BE2C (cell line): ENCODE results near the gene TRAF5.

ENCODE experiments used
- DNase-seq: peaks from one replicate; pipeline ENCODE4 v3.0.0-alpha.2; 2020
- H3K27me3 ChIP-seq: fragments of 250-450 bp; sonication (Bioruptor Pico); 2 replicates; pipeline ENCODE4 v1.5.1; 2020; ENCODE audit warnings: mild to moderate bottlenecking
- H3K36me3 ChIP-seq: fragments of 250-450 bp; sonication (Bioruptor Pico); 2 replicates; pipeline ENCODE4 v1.5.1; 2020; ENCODE audit warnings: mild to moderate bottlenecking
- H3K4me1 ChIP-seq: fragments of 250-450 bp; sonication (Bioruptor Pico); 2 replicates; pipeline ENCODE4 v1.5.1; 2020
- H3K4me3 ChIP-seq: 2 replicates; pipeline ENCODE4 v1.5.1; 2011; ENCODE audit warnings: low read depth, low read length
- H3K9me3 ChIP-seq: fragments of 250-450 bp; sonication (Bioruptor Pico); 2 replicates; pipeline ENCODE4 v1.5.1; 2020
- TF ChIP-seq, protein P1 (sequence below): IDR thresholded peaks from 2 replicates; pipeline ENCODE4 v1.5.1; 2012; ENCODE audit warnings: mild to moderate bottlenecking, low read depth, low read length

TRAF5 gene

DNA sequence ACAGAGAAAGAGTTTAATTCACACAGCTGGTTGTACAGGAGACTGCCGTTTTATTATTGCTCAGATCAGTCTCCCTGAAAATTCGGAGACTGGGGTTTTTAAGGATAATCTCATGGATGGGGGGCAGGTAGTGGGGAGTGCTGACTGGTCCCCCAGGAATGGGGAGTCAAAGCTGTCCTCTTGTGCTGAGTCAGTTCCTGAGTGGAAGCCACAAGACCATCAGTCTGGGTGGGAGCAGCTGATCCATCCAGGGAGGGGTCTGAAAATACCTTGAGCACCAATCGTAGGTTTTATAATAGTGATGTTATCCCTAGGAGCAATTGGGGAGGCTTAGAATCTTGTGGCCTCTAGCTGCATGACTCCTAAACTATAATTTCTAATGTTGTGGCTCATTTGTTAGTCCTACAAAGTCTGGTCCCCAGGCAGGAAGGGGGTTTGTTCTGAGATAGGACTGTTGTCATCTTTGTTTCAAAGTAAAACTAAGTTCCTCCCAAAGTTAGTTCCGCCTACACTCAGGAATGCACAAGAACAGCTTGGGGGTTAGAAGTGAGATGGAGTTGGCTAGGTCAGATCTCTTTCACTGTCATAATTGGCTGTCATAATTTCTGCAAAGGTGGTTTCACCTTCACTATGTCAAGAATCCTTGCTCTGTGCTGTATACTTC lies 50.3 kb downstream of the TRAF5 start:
- DNase-seq = no peak
- Histone ChIP-seq H3K4me1 (no peaks in the 10 kb centered on the region), H3K9me3 (no peaks in the 10 kb centered on the region), H3K36me3 (no peaks in the 10 kb centered on the region; the same call in 1 of the 2 replicates), H3K4me3 (no peak overlapping the region), H3K27me3 (no peaks in the 10 kb centered on the region)
- TF ChIP-seq, protein P1, sequence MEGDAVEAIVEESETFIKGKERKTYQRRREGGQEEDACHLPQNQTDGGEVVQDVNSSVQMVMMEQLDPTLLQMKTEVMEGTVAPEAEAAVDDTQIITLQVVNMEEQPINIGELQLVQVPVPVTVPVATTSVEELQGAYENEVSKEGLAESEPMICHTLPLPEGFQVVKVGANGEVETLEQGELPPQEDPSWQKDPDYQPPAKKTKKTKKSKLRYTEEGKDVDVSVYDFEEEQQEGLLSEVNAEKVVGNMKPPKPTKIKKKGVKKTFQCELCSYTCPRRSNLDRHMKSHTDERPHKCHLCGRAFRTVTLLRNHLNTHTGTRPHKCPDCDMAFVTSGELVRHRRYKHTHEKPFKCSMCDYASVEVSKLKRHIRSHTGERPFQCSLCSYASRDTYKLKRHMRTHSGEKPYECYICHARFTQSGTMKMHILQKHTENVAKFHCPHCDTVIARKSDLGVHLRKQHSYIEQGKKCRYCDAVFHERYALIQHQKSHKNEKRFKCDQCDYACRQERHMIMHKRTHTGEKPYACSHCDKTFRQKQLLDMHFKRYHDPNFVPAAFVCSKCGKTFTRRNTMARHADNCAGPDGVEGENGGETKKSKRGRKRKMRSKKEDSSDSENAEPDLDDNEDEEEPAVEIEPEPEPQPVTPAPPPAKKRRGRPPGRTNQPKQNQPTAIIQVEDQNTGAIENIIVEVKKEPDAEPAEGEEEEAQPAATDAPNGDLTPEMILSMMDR = no peak

DNA sequence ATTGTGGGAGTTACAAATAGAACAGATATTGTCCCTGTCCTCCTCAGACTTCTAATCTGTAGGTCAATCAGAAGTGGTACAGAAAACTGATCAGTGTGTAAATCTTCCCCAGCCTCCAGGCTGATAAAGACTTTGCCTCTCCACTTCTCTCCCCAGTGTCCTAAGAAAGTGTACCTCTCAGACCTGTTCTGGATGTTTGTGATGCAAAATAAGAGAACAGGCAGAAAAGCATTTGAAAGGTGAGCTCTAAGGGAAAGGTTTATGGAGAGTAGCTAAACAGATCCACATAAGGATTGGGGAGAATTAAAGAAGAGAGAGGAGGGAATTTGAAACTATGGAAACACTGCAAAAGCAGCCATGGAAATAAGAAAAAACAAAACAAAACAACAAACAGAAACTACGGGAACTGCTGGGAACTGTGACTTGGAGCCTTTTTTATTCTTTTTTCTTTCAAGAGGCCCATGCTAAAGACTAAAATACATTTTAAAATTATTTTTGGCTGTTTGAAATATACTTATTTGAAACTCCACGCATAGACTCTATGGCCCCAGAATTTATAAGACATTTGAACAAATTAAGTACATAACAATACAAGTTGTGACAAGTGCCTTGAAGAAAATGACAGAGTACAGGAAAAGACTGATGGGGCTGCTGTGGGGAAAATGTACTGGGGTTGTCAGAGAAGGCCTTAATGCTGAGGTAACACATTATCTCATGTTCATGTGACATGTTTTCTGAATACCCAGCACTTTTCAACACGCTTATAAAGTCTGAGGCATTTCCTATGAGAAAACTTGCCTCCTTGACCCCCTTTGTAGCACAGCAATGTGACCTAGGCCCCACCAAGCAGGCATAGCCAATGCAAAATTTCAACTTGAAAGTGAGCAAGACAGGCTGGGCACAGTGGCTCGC lies 51.2 kb downstream of the TRAF5 start:
- H3K27me3 ChIP-seq = no peaks in the 10 kb centered on the region
- TF ChIP-seq, protein P1 = no peak
- H3K36me3 ChIP-seq = no peaks in the 10 kb centered on the region
- DNase-seq = no peak
- no peaks in the 10 kb centered on the region for H3K4me1 ChIP-seq
- H3K9me3 ChIP-seq = no peaks in the 10 kb centered on the region
- H3K4me3 ChIP-seq = no peak overlapping the region

DNA sequence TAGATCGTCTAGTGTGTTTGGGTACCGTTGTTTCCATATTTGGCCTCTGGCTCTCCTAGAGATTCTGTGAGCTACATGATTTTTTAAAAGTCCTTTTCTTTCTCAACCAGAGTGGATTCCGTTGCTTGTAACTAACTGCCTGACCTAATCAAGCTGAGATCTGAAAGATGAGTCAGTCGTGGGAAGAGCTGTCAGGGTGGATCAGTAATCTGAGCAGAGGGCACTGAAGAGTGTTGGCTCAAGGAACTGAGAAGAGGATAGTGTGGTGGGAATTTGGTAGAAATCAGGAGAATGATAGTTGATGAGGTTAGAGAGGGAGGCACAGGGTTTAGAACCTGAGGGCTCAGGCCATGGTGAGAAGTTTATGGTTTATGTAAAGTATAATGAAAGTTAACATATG lies 52.2 kb downstream of the TRAF5 start:
- no peaks in the 10 kb centered on the region for H3K9me3 ChIP-seq
- no peak for DNase-seq
- H3K4me1 ChIP-seq = peaks cover 4% of the 10 kb centered on the region; the same call in 1 of the 2 replicates
- TF ChIP-seq, protein P1 = no peak
- no peaks in the 10 kb centered on the region for H3K36me3 ChIP-seq
- H3K27me3 ChIP-seq = no peaks in the 10 kb centered on the region
- no peak overlapping the region for H3K4me3 ChIP-seq

DNA sequence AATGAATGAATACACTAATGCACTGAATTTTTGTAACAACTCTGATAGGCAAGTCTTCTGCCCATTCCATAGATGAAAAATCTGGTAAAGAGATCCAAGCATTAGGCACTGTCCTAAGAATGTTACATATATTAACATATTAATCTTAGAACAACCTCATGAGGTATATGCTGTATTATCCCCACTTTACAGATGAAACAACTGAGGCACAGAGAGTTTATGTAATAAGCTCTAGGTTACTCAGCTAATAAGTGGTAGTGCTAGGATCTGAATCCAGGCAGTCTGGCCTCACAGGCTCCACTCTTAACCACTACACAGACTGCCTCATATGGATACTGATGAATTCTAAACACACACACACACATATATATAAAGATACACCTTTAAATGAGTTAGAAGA lies 52.8 kb downstream of the TRAF5 start:
- H3K27me3 ChIP-seq = no peaks in the 10 kb centered on the region
- peaks cover 4% of the 10 kb centered on the region; the same call in 1 of the 2 replicates for H3K4me1 ChIP-seq
- no peak for DNase-seq
- H3K4me3 ChIP-seq = no peak overlapping the region
- no peaks in the 10 kb centered on the region for H3K36me3 ChIP-seq
- no peaks in the 10 kb centered on the region for H3K9me3 ChIP-seq
- TF ChIP-seq, protein P1 = no peak

DNA sequence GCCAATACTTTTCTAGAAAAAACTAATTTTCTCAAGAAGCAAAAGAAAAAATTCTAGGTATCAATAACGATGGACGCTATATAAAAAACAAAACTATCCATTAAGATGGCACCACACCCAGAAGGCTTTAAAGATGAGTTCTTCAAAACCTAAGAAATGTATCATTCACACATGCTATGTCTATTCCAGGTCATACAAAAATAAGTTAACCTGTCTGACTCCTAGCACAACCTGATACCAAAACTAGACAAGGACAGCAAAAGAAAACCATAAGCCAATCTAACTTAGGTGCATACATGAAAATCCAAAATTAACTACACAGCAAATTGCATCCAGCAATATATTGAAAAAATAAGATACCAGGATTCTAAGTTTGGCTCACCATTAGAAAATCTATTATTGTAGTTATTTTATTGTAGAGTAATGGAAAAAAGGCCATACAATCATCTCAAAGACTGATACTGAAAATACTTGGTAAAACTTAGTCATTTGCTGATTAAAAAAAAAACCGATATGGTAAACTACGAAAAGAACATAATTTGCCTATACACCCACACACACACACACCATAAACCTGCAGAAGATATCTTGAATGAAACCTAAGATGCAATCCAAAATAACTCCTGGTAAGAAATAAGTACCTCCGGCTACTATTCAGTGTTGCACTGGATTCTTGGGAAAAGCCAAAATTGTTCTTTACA lies 55.0 kb downstream of the TRAF5 start:
- DNase-seq = no peak
- peak overlapping the region; percentile 81; the same call in 1 of the 2 replicates for H3K4me3 ChIP-seq
- TF ChIP-seq, protein P1 = no peak
- H3K4me1 ChIP-seq = peaks cover 4% of the 10 kb centered on the region; the same call in 1 of the 2 replicates
- no peaks in the 10 kb centered on the region for H3K36me3 ChIP-seq
- H3K9me3 ChIP-seq = no peaks in the 10 kb centered on the region
- no peaks in the 10 kb centered on the region for H3K27me3 ChIP-seq
